GM23248 (cell line): ENCODE results near the gene CYP51A1.

Source experiments
- EZH2 ChIP-seq: fragments of 200-600 bp; sonication (generic); IDR thresholded peaks from 2 replicates; pipeline ENCODE4 v1.6.1; 2018; ENCODE audit warnings: antibody characterized with exemption, mild to moderate bottlenecking; ENCODE audit not compliant: insufficient read depth, poor library complexity, severe bottlenecking
- EZH2phosphoT487 ChIP-seq: fragments of 200-600 bp; sonication (generic); IDR thresholded peaks from 2 replicates; pipeline ENCODE4 v1.6.1; 2018; ENCODE audit warnings: antibody characterized with exemption, moderate library complexity, mild to moderate bottlenecking, low read depth; ENCODE audit not compliant: insufficient read depth

- TF ChIP-seq EZH2phosphoT487: no peak
- no peak for TF ChIP-seq EZH2
These were observed 57.8 kb downstream of the CYP51A1 start for GRCh38 chr7:92076509-92076908.
